GM12878 (cell line): ENCODE results near the gene DYNLT2B. TPM values are rescaled to one million over a fixed set of nuclear protein-coding genes. Genes with fewer than 3 reads are reported as not detected.
A peak's percentile ranks its signal among the peaks of the same experiment; 100 is the strongest.

Source experiments
- ATF3 ChIP-seq: IDR thresholded peaks from 2 replicates; pipeline ENCODE4 v1.6.1; 2011; ENCODE audit warnings: low read depth, mild to moderate bottlenecking, low read length, moderate library complexity, borderline replicate concordance; ENCODE audit errors: extremely low read depth
- BACH1 ChIP-seq: fragments of 450-650 bp; IDR thresholded peaks from 2 replicates; pipeline ENCODE4 v1.6.1; 2017; ENCODE audit warnings: mild to moderate bottlenecking, borderline replicate concordance
- BMI1 ChIP-seq: fragments of 450-650 bp; IDR thresholded peaks from 2 replicates; pipeline ENCODE4 v1.6.1; 2016; ENCODE audit warnings: mild to moderate bottlenecking, moderate library complexity, borderline replicate concordance
- CBFB ChIP-seq: IDR thresholded peaks from 2 replicates; pipeline ENCODE4 v1.6.1; 2016; ENCODE audit warnings: antibody characterized with exemption, low read depth
- CREB1 ChIP-seq: IDR thresholded peaks from 2 replicates; pipeline ENCODE4 v1.6.1; 2012; ENCODE audit warnings: low read depth, mild to moderate bottlenecking, inconsistent platforms
- CREM ChIP-seq: IDR thresholded peaks from 2 replicates; pipeline ENCODE4 v1.6.1; 2014; ENCODE audit warnings: antibody characterized with exemption, low read depth
- CTCF ChIP-seq, 3 experiments: IDR thresholded peaks in 2 of 3; conservative IDR thresholded peaks in 1 of 3; 2 replicates each; pipeline ENCODE4 v1.5.1; 2011; ENCODE audit warnings: low read depth in 3 of 3, low read length in 3 of 3, mild to moderate bottlenecking in 3 of 3, control low read depth in 2 of 3, moderate library complexity in 2 of 3, inconsistent platforms in 1 of 3, mixed read lengths in 1 of 3; ENCODE audit not compliant: control insufficient read depth in 2 of 3, insufficient read depth in 1 of 3; ENCODE audit errors: extremely low read depth in 1 of 3
- EED ChIP-seq: sonication (generic); IDR thresholded peaks from 2 replicates; pipeline ENCODE4 v1.6.1; 2016; ENCODE audit warnings: antibody characterized with exemption, low read depth
- ETV6 ChIP-seq, 2 experiments: fragments of 450-650 bp in 1 of 2; IDR thresholded peaks in 1 of 2; conservative IDR thresholded peaks in 1 of 2; 2 replicates each; pipeline ENCODE4 v1.6.1; 2014; ENCODE audit warnings: antibody characterized with exemption in 1 of 2, borderline replicate concordance in 1 of 2, low read depth in 1 of 2, mild to moderate bottlenecking in 1 of 2, moderate library complexity in 1 of 2
- GATAD2B ChIP-seq: fragments of 450-650 bp; conservative IDR thresholded peaks from 2 replicates; pipeline ENCODE4 v1.6.1; 2017; ENCODE audit warnings: low read depth, mild to moderate bottlenecking, moderate library complexity
- HCFC1 ChIP-seq: fragments of 150-350 bp; IDR thresholded peaks from 2 replicates; pipeline ENCODE4 v1.6.1; 2014; ENCODE audit warnings: low read length
- IKZF1 ChIP-seq: fragments of 450-650 bp; conservative IDR thresholded peaks from 2 replicates; pipeline ENCODE4 v1.6.1; 2017; ENCODE audit warnings: antibody characterized with exemption, mild to moderate bottlenecking
- KAT2A ChIP-seq: conservative IDR thresholded peaks from 2 replicates; pipeline ENCODE4 v1.6.1; 2011; ENCODE audit warnings: low read depth, low read length; ENCODE audit not compliant: control insufficient read depth
- KLF5 ChIP-seq: fragments of 450-650 bp; IDR thresholded peaks from 2 replicates; pipeline ENCODE4 v1.6.1; 2014; ENCODE audit warnings: mild to moderate bottlenecking; ENCODE audit not compliant: partially characterized antibody
- MAX ChIP-seq: IDR thresholded peaks from 2 replicates; pipeline ENCODE4 v1.6.1; 2012; ENCODE audit warnings: low read depth, low read length, improper control_type of control experiment
- PML ChIP-seq: IDR thresholded peaks from 2 replicates; pipeline ENCODE4 v1.6.1; 2012; ENCODE audit warnings: low read length, inconsistent platforms
- POLR2A ChIP-seq: IDR thresholded peaks from 2 replicates; pipeline ENCODE4 v1.6.1; 2011; ENCODE audit warnings: low read depth, mild to moderate bottlenecking, low read length
- POU2F2 ChIP-seq: IDR thresholded peaks from 3 replicates; pipeline ENCODE4 v1.6.1; 2011; ENCODE audit warnings: low read depth, mild to moderate bottlenecking, low read length, borderline replicate concordance
- RUNX3 ChIP-seq: IDR thresholded peaks from 2 replicates; pipeline ENCODE4 v1.6.1; 2012; ENCODE audit warnings: low read length, inconsistent platforms
- SIN3A ChIP-seq: IDR thresholded peaks from 2 replicates; pipeline ENCODE4 v1.6.1; 2012; ENCODE audit warnings: low read depth, low read length, improper control_type of control experiment
- SRF ChIP-seq, 2 experiments: IDR thresholded peaks; 2 replicates each; pipeline ENCODE4 v1.6.1; 2011; ENCODE audit warnings: low read depth in 2 of 2, low read length in 2 of 2, mild to moderate bottlenecking in 1 of 2, moderate library complexity in 1 of 2
- TAF1 ChIP-seq: IDR thresholded peaks from 2 replicates; pipeline ENCODE4 v1.6.1; 2011; ENCODE audit warnings: mild to moderate bottlenecking, low read depth, low read length, borderline replicate concordance
- ZBTB11 ChIP-seq: fragments of 450-650 bp; formaldehyde crosslinking; IDR thresholded peaks from 2 replicates; pipeline ENCODE4 v1.5.0; 2022; ENCODE audit warnings: mild to moderate bottlenecking, missing genetic modification characterization
- ZNF207 ChIP-seq: fragments of 450-650 bp; IDR thresholded peaks from 2 replicates; pipeline ENCODE4 v1.6.1; 2014; ENCODE audit warnings: antibody characterized with exemption, mild to moderate bottlenecking, borderline replicate concordance
- ZNF384 ChIP-seq: IDR thresholded peaks from 2 replicates; pipeline ENCODE4 v1.6.1; 2012; ENCODE audit warnings: low read depth, mild to moderate bottlenecking, low read length, improper control_type of control experiment, borderline replicate concordance
- polyA plus RNA-seq, 11 experiments: library from polyadenylated mRNA; depleted of rRNA in 4 of 11; unstranded in 6 of 11; stranded (reverse) in 5 of 11; fragments of >200 nt; fragmentation: Nextera tagmentation in 4 of 11; fragmentation: Illumina TruSeq in 1 of 11; extraction: Ambion mirVana in 4 of 11; extraction: Trizol in 1 of 11; gene quantifications; 1 replicate in 1 of 11; 2 replicates in 10 of 11; pipeline versions ENCODE4 v1.2.1 to v1.2.3, GENCODE V29; 2011 to 2016; ENCODE audit warnings: inconsistent platforms in 2 of 11, missing spikeins in 2 of 11, low read depth in 1 of 11
- total RNA-seq, 4 experiments: library from RNA; depleted of rRNA in 3 of 4; stranded (reverse); fragments of >200 nt in 3 of 4; fragmentation: Illumina TruSeq in 1 of 4; extraction: Trizol in 1 of 4; gene quantifications; 2 replicates each; pipeline versions ENCODE4 v1.2.1 to v1.2.3, GENCODE V29; 2013 to 2021

The DYNLT2B gene
- total and polyA plus RNA-seq, 10 of the 15 experiments (the other 5 are each of a cell fraction or from before 2014, with no cell fraction given), result 8.6 to 89.7 (median 21.9) TPM

DNA sequence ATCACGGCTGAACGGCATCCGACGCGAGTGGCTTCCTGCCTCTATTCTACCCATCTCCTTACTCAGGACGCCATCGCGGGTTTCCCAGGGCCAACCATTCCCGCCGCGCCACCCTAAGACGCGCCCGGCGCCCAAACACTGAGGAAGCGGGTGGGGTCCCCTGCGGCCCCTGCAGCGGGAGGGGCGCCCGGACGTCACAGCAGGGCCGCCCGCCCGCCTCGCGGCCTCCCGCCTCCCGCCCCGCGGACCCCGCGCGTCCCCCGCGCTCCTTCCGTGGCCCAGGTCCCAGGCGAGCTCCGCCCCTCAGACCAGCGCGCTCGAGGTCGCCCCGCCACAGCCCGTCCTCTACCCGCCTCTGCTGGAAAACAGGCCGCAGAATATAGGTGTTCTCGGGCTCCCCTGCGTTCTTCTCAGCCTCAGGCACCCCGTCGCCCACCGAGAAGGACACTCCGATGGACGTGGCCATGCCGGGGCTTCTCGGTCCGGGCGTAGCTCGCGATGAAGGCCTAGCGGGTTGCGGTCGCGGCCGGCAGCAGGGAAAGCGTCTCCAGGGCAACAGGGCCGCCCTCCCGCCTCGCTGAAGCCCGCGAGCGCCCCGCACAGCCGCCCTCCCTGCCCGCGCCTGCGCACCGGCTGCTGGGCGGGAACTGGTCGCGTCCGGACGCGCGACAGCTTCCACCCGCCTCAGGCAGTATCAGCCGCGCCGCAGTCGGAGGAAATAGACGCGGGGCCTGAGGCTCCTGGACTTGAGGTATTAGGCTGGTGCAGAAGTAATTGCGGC lies at the start of gene DYNLT2B (continued):
- TF ChIP-seq ETV6 (conservative IDR thresholded peaks at IDR 0.05 in 1 of 2, IDR thresholded peaks at IDR 0.05 in 1 of 2; ENCODE audit: borderline replicate concordance in 1 of 2, low read depth in 1 of 2) (peak in 1 of 2 experiments; percentile 28; a peak in 1 of 4 replicates), TAF1 (peak; percentile 84), SRF (IDR thresholded peaks at IDR 0.05; ENCODE audit: low read depth in 2 of 2, low read length in 2 of 2) (peak in 1 of 2 experiments; percentile 54; a peak in 1 of 4 replicates), CTCF (IDR thresholded peaks at IDR 0.05 in 2 of 3, conservative IDR thresholded peaks at IDR 0.05 in 1 of 3; ENCODE audit: control insufficient read depth in 2 of 3, extremely low read depth in 1 of 3, insufficient read depth in 1 of 3, low read depth in 3 of 3, low read length in 3 of 3) (peak in 1 of 3 experiments; percentile 45; a peak in 2 of 6 replicates), ZBTB11 (CRISPR knock-in tag) (no peak), ATF3 (0 out of 2 replicates have a peak, but pooled peaks have one; percentile 16), MAX (peak; percentile 39; the same call in 1 of the 2 replicates), RUNX3 (peak; percentile 85), BACH1 (peak; percentile 69), BMI1 (peak; percentile 69), KLF5 (peak; percentile 35), GATAD2B (peak; percentile 85), PML (peak; percentile 78; the same call in 1 of the 2 replicates), POLR2A (peak; percentile 88), CBFB (peak; percentile 52; the same call in 1 of the 2 replicates), ZNF384 (no peak), ZNF207 (peak; percentile 82; the same call in 1 of the 2 replicates), SIN3A (peak; percentile 62; the same call in 1 of the 2 replicates), HCFC1 (peak; percentile 41; the same call in 1 of the 2 replicates), EED (peak; percentile 59), IKZF1 (peak; percentile 83), POU2F2 (peak; percentile 69; the same call in 1 of the 3 replicates), CREB1 (peak; percentile 85), KAT2A (no peak), CREM (peak; percentile 80)
